Liver (tissue), 9 donors: ENCODE results near the gene FCSK. TPM values are rescaled to one million over a fixed set of nuclear protein-coding genes. Genes with fewer than 3 reads are reported as not detected.

Experiments
- DNase-seq: peaks from one replicate; pipeline ENCODE4 v3.0.0-alpha.2; 2017; ENCODE audit warnings: low spot score
- H3K27ac ChIP-seq, 2 donors: one replicate each; pipeline ENCODE4 v1.7.0; 2013; ENCODE audit warnings: inconsistent platforms in 2 of 2, low read length in 2 of 2, control low read depth in 1 of 2, low read depth in 1 of 2, mild to moderate bottlenecking in 1 of 2
- H3K27me3 ChIP-seq, 4 donors: one replicate each; pipeline versions ENCODE4 v1.6.1 to v1.7.0; 2013; ENCODE audit warnings: low read length in 3 of 4, inconsistent platforms in 1 of 4, mild to moderate bottlenecking in 1 of 4, moderate library complexity in 1 of 4; ENCODE audit not compliant: control insufficient read depth in 4 of 4, insufficient read depth in 4 of 4
- H3K36me3 ChIP-seq, 4 donors: one replicate each; pipeline versions ENCODE4 v1.6.1 to v1.7.0; 2013; ENCODE audit warnings: low read length in 3 of 4, mild to moderate bottlenecking in 3 of 4, low read depth in 1 of 4, moderate library complexity in 1 of 4; ENCODE audit not compliant: control insufficient read depth in 4 of 4, insufficient read depth in 3 of 4
- H3K4me1 ChIP-seq, 4 donors: one replicate each; pipeline versions ENCODE4 v1.6.1 to v1.7.0; 2013; ENCODE audit warnings: low read length in 3 of 4, mild to moderate bottlenecking in 3 of 4, moderate library complexity in 1 of 4; ENCODE audit not compliant: control insufficient read depth in 4 of 4, insufficient read depth in 4 of 4
- H3K4me3 ChIP-seq, 3 donors: one replicate each; pipeline versions ENCODE4 v1.6.1 to v1.7.0; 2013; ENCODE audit warnings: low read length in 3 of 3, control low read depth in 1 of 3, low read depth in 1 of 3, mild to moderate bottlenecking in 1 of 3
- H3K9ac ChIP-seq, 2 donors: one replicate each; pipeline ENCODE4 v1.7.0; 2013; ENCODE audit warnings: low read length in 2 of 2, mild to moderate bottlenecking in 2 of 2, moderate library complexity in 2 of 2, control low read depth in 1 of 2, low read depth in 1 of 2
- H3K9me3 ChIP-seq, 4 donors: one replicate each; pipeline versions ENCODE4 v1.6.1 to v1.7.0; 2013; ENCODE audit warnings: low read length in 3 of 4; ENCODE audit not compliant: control insufficient read depth in 4 of 4
- EGR1 ChIP-seq, 2 donors: IDR thresholded peaks; 2 replicates each; pipeline ENCODE4 v1.6.1; 2016 to 2018; ENCODE audit warnings: antibody characterized with exemption in 2 of 2, low read depth in 2 of 2
- FOXA1 ChIP-seq: IDR thresholded peaks from 2 replicates; pipeline ENCODE4 v1.6.1; 2016; ENCODE audit warnings: antibody characterized with exemption
- FOXA2 ChIP-seq: IDR thresholded peaks from 2 replicates; pipeline ENCODE4 v1.6.1; 2016; ENCODE audit warnings: antibody characterized with exemption
- GABPA ChIP-seq, 2 donors: IDR thresholded peaks in 1 of 2; conservative IDR thresholded peaks in 1 of 2; 2 replicates each; pipeline ENCODE4 v1.6.1; 2016; ENCODE audit warnings: antibody characterized with exemption in 2 of 2, mild to moderate bottlenecking in 1 of 2, moderate library complexity in 1 of 2
- HNF4A ChIP-seq, 2 donors: conservative IDR thresholded peaks; 2 replicates each; pipeline ENCODE4 v1.6.1; 2016; ENCODE audit warnings: antibody characterized with exemption in 2 of 2, mild to moderate bottlenecking in 2 of 2
- HNF4G ChIP-seq: IDR thresholded peaks from 2 replicates; pipeline ENCODE4 v1.6.1; 2016; ENCODE audit warnings: antibody characterized with exemption
- JUND ChIP-seq, 2 donors: IDR thresholded peaks; 2 replicates each; pipeline ENCODE4 v1.6.1; 2016; ENCODE audit warnings: antibody characterized with exemption in 2 of 2
- NR2F2 ChIP-seq: IDR thresholded peaks from 2 replicates; pipeline ENCODE4 v1.6.1; 2016; ENCODE audit warnings: antibody characterized with exemption
- RAD21 ChIP-seq, 2 donors: IDR thresholded peaks; 2 replicates each; pipeline ENCODE4 v1.6.1; 2016; ENCODE audit warnings: antibody characterized with exemption in 2 of 2, mild to moderate bottlenecking in 2 of 2
- RXRA ChIP-seq, 2 donors: IDR thresholded peaks; 2 replicates each; pipeline ENCODE4 v1.6.1; 2017 to 2018; ENCODE audit warnings: antibody characterized with exemption in 2 of 2, mild to moderate bottlenecking in 1 of 2
- SP1 ChIP-seq: IDR thresholded peaks from 2 replicates; pipeline ENCODE4 v1.6.1; 2018; ENCODE audit warnings: antibody characterized with exemption, mild to moderate bottlenecking
- TAF1 ChIP-seq: conservative IDR thresholded peaks from 2 replicates; pipeline ENCODE4 v1.6.1; 2016; ENCODE audit warnings: antibody characterized with exemption, mild to moderate bottlenecking
- YY1 ChIP-seq: IDR thresholded peaks from 2 replicates; pipeline ENCODE4 v1.6.1; 2016; ENCODE audit warnings: antibody characterized with exemption, mild to moderate bottlenecking
- WGBS: extraction: QIAGEN DNeasy Blood & Tissue Kit; methylation state at CpG from one replicate; pipeline ENCODE4 v1.1.7; 2013; 5-methylcytosine and 5-hydroxymethylcytosine counted together
- polyA plus RNA-seq, 2 donors: library from polyadenylated mRNA; stranded (reverse) in 1 of 2; unstranded in 1 of 2; fragments of 200-250 nt in 1 of 2; fragments of >200 nt in 1 of 2; fragmentation: Nextera tagmentation in 1 of 2; extraction: Ambion mirVana in 1 of 2; gene quantifications; one replicate each; pipeline versions ENCODE4 v1.2.1 to v1.2.3, GENCODE V29; 2013 to 2015
- total RNA-seq, 2 donors: library from RNA; depleted of rRNA; stranded (reverse); fragments of >200 nt; gene quantifications; one replicate each; pipeline ENCODE4 v1.2.3, GENCODE V29; 2014
- TF ChIP-seq, protein P1 (sequence below): IDR thresholded peaks from 2 replicates; pipeline ENCODE4 v1.6.1; 2016; ENCODE audit warnings: antibody characterized with exemption
- TF ChIP-seq, protein P2 (sequence below): IDR thresholded peaks from 2 replicates; pipeline ENCODE4 v1.6.1; 2016; ENCODE audit warnings: antibody characterized with exemption
- TF ChIP-seq, protein P3 (sequence below): IDR thresholded peaks from 2 replicates; pipeline ENCODE4 v1.6.1; 2016; ENCODE audit warnings: antibody characterized with exemption, mild to moderate bottlenecking
- TF ChIP-seq, protein P4 (sequence below): fragments of 150-350 bp; IDR thresholded peaks from 2 replicates; pipeline ENCODE4 v1.5.1; 2017; ENCODE audit warnings: improper control_type of control experiment, low read depth, low read length; ENCODE audit not compliant: missing input control
- TF ChIP-seq, protein P5 (sequence below): IDR thresholded peaks from 2 replicates; pipeline ENCODE4 v1.6.1; 2016; ENCODE audit warnings: antibody characterized with exemption
- donor health status: healthy.
- donor health status: healthy.
- donor health status: healthy.
- donor health status: healthy.
- donor health status: healthy.

Gene FCSK
- total and polyA plus RNA-seq, 4 donors: 4.3 to 20.2 (median 8.5) TPM

DNA sequence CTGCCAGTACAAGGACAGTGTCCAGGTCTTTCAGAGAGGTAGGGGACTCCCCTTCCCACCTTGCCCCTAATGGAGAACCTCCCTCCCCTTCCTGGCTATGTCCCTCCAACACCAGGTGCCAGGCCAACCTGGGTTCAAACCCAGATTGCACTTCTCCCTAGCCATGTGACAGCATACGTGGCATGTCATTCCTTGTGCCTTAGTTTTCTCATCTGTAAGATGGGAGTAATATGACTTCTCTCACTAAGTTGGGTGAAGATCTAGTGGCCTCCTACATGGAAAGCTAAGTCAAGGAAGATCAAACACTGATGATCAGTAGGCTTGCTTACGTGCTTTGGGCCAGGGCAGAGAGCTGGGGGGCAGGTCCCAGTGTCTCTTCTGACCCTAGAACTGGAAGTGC, 8.8 kb downstream of the FCSK start:
- Histone ChIP-seq H3K27me3 (no peaks in the 10 kb centered on the region), H3K4me3 (no peak overlapping the region), H3K36me3 (peaks cover 3 to 34% (median 7%) of the 10 kb centered on the region in 4 donors), H3K9ac (no peak overlapping the region), H3K4me1 (no peaks in the 10 kb centered on the region), H3K9me3 (no peaks in the 10 kb centered on the region), H3K27ac (no peak overlapping the region)
- no peak for DNase-seq
- over 99% methylated on average over 2 of the region's 2 CpGs for WGBS
- TF ChIP-seq, protein P1, sequence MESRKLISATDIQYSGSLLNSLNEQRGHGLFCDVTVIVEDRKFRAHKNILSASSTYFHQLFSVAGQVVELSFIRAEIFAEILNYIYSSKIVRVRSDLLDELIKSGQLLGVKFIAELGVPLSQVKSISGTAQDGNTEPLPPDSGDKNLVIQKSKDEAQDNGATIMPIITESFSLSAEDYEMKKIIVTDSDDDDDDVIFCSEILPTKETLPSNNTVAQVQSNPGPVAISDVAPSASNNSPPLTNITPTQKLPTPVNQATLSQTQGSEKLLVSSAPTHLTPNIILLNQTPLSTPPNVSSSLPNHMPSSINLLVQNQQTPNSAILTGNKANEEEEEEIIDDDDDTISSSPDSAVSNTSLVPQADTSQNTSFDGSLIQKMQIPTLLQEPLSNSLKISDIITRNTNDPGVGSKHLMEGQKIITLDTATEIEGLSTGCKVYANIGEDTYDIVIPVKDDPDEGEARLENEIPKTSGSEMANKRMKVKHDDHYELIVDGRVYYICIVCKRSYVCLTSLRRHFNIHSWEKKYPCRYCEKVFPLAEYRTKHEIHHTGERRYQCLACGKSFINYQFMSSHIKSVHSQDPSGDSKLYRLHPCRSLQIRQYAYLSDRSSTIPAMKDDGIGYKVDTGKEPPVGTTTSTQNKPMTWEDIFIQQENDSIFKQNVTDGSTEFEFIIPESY: no peak
- TF ChIP-seq JUND (IDR thresholded peaks at IDR 0.05) (no peak), FOXA1 (no peak), FOXA2 (no peak), HNF4A (conservative IDR thresholded peaks at IDR 0.05) (no peak), GABPA (IDR thresholded peaks at IDR 0.05 in 1 of 2, conservative IDR thresholded peaks at IDR 0.05 in 1 of 2) (no peak), YY1 (no peak), HNF4G (no peak), TAF1 (no peak), RXRA (IDR thresholded peaks at IDR 0.05) (no peak), SP1 (no peak), RAD21 (IDR thresholded peaks at IDR 0.05) (no peak), EGR1 (IDR thresholded peaks at IDR 0.05; ENCODE audit: low read depth in 2 of 2) (no peak), NR2F2 (no peak)
- TF ChIP-seq, protein P2, sequence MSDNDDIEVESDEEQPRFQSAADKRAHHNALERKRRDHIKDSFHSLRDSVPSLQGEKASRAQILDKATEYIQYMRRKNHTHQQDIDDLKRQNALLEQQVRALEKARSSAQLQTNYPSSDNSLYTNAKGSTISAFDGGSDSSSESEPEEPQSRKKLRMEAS: no peak
- TF ChIP-seq, protein P3, sequence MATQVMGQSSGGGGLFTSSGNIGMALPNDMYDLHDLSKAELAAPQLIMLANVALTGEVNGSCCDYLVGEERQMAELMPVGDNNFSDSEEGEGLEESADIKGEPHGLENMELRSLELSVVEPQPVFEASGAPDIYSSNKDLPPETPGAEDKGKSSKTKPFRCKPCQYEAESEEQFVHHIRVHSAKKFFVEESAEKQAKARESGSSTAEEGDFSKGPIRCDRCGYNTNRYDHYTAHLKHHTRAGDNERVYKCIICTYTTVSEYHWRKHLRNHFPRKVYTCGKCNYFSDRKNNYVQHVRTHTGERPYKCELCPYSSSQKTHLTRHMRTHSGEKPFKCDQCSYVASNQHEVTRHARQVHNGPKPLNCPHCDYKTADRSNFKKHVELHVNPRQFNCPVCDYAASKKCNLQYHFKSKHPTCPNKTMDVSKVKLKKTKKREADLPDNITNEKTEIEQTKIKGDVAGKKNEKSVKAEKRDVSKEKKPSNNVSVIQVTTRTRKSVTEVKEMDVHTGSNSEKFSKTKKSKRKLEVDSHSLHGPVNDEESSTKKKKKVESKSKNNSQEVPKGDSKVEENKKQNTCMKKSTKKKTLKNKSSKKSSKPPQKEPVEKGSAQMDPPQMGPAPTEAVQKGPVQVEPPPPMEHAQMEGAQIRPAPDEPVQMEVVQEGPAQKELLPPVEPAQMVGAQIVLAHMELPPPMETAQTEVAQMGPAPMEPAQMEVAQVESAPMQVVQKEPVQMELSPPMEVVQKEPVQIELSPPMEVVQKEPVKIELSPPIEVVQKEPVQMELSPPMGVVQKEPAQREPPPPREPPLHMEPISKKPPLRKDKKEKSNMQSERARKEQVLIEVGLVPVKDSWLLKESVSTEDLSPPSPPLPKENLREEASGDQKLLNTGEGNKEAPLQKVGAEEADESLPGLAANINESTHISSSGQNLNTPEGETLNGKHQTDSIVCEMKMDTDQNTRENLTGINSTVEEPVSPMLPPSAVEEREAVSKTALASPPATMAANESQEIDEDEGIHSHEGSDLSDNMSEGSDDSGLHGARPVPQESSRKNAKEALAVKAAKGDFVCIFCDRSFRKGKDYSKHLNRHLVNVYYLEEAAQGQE: no peak
- TF ChIP-seq, protein P4, sequence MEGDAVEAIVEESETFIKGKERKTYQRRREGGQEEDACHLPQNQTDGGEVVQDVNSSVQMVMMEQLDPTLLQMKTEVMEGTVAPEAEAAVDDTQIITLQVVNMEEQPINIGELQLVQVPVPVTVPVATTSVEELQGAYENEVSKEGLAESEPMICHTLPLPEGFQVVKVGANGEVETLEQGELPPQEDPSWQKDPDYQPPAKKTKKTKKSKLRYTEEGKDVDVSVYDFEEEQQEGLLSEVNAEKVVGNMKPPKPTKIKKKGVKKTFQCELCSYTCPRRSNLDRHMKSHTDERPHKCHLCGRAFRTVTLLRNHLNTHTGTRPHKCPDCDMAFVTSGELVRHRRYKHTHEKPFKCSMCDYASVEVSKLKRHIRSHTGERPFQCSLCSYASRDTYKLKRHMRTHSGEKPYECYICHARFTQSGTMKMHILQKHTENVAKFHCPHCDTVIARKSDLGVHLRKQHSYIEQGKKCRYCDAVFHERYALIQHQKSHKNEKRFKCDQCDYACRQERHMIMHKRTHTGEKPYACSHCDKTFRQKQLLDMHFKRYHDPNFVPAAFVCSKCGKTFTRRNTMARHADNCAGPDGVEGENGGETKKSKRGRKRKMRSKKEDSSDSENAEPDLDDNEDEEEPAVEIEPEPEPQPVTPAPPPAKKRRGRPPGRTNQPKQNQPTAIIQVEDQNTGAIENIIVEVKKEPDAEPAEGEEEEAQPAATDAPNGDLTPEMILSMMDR: no peak
- TF ChIP-seq, protein P5, sequence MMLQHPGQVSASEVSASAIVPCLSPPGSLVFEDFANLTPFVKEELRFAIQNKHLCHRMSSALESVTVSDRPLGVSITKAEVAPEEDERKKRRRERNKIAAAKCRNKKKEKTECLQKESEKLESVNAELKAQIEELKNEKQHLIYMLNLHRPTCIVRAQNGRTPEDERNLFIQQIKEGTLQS: no peak
